ENCODE results near the gene ALDOC.

Gene ALDOC

DNA sequence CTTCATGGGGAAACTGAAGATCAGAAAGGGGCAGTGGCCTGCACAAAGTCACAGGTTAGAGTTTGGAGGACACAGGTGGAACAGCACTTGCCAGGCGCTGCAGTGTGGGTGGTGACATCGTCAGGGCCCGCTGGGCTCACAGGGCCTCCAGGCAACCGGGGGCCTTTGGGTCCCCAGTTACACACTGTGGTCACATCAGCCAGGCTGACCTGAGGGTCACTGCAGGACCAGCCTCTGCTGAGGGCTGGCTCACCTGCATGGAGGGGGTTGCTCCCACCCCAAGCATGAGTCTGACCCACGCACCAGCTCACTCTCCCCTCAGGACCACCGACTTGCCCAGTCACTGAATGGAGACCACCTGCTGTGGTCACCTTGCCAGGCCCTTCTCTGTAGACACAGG lies 53.5 kb downstream of the ALDOC start:
- H3K27ac Mint-ChIP-seq, result no peak overlapping the region
- no peaks in the 10 kb centered on the region for H3K27me3 Mint-ChIP-seq
- no peak overlapping the region for H3K4me3 Mint-ChIP-seq
- H3K4me1 Mint-ChIP-seq (ENCODE audit: low read depth), result no peaks in the 10 kb centered on the region
- H3K36me3 Mint-ChIP-seq (ENCODE audit: low read depth), result no peaks in the 10 kb centered on the region
- no peaks in the 10 kb centered on the region for H3K9me3 Mint-ChIP-seq

All from stimulated activated naive CD8-positive, alpha-beta T cell treated with anti-CD3 and anti-CD28 coated beads, Interleukin-15, Interleukin-2, amounts not matched to agents 100 ng/mL and 50 ng/mL, for 24 hours (primary cell).